GM18519 (cell line): Measurements from ENCODE around the gene SERPINA10.

ENCODE experiments used
- ATAC-seq: cut with Tn5 transposase; IDR thresholded peaks from one replicate; pipeline ENCODE4 v1.9.1; 2021; ENCODE audit warnings: mild to moderate bottlenecking, moderate library complexity; ENCODE audit not compliant: unreplicated experiment, low FRiP score

Gene SERPINA10

GRCh38 chr14:94292872-94293577 lies at the start of gene SERPINA10:
Gene SERPINA10, minus strand, starts transcription at chr14:94293268. Its CDS starts 2,675 bp downstream, at chr14:94290593.
- ATAC-seq = no peak

- no peak for ATAC-seq
Measured at GRCh38 chr14:94342334-94342934, 49.4 kb upstream of the SERPINA10 start.

- ATAC-seq = no peak
Measured at GRCh38 chr14:94341656-94342333, 48.7 kb upstream of the SERPINA10 start.

- ATAC-seq = no peak
Measured at GRCh38 chr14:94340533-94340932, 47.5 kb upstream of the SERPINA10 start.

GRCh38 chr14:94338023-94338422 lies 45.0 kb upstream of the SERPINA10 start:
- no peak for ATAC-seq

GRCh38 chr14:94337274-94337673 lies 44.2 kb upstream of the SERPINA10 start:
- no peak for ATAC-seq

- ATAC-seq = no peak
Measured at GRCh38 chr14:94334872-94335271, 41.8 kb upstream of the SERPINA10 start.

GRCh38 chr14:94332587-94332986 lies 39.5 kb upstream of the SERPINA10 start:
- ATAC-seq = no peak

- no peak for ATAC-seq
Measured at GRCh38 chr14:94332063-94332583, 39.1 kb upstream of the SERPINA10 start.

- ATAC-seq = no peak
Measured at GRCh38 chr14:94331462-94331861, 38.4 kb upstream of the SERPINA10 start.

GRCh38 chr14:94330857-94331256 lies 37.8 kb upstream of the SERPINA10 start:
- ATAC-seq = no peak

- ATAC-seq = no peak
Measured at GRCh38 chr14:94330432-94330831, 37.4 kb upstream of the SERPINA10 start.

GRCh38 chr14:94329857-94330256 lies 36.8 kb upstream of the SERPINA10 start:
- no peak for ATAC-seq

GRCh38 chr14:94328196-94328595 lies 35.1 kb upstream of the SERPINA10 start:
- no peak for ATAC-seq

GRCh38 chr14:94322648-94323570 lies 29.8 kb upstream of the SERPINA10 start, which contains the start of gene SERPINA6:
Gene SERPINA6, minus strand, starts transcription at chr14:94323336. Its CDS starts 8,688 bp downstream, at chr14:94314648.
- no peak for ATAC-seq

- ATAC-seq = no peak
Measured at GRCh38 chr14:94321421-94322271, 28.6 kb upstream of the SERPINA10 start.

- ATAC-seq = no peak
Measured at GRCh38 chr14:94320243-94320642, 27.2 kb upstream of the SERPINA10 start.

GRCh38 chr14:94317259-94317658 lies 24.2 kb upstream of the SERPINA10 start:
- no peak for ATAC-seq

- ATAC-seq = no peak
Measured at GRCh38 chr14:94316692-94317091, 23.6 kb upstream of the SERPINA10 start.
